GM18517 (cell line): Measurements from ENCODE around the gene PIP4K2B.

Experiments
- ATAC-seq: cut with Tn5 transposase; IDR thresholded peaks from one replicate; pipeline ENCODE4 v1.9.1; 2021; ENCODE audit warnings: mild to moderate bottlenecking, moderate library complexity; ENCODE audit not compliant: unreplicated experiment

The PIP4K2B gene

DNA sequence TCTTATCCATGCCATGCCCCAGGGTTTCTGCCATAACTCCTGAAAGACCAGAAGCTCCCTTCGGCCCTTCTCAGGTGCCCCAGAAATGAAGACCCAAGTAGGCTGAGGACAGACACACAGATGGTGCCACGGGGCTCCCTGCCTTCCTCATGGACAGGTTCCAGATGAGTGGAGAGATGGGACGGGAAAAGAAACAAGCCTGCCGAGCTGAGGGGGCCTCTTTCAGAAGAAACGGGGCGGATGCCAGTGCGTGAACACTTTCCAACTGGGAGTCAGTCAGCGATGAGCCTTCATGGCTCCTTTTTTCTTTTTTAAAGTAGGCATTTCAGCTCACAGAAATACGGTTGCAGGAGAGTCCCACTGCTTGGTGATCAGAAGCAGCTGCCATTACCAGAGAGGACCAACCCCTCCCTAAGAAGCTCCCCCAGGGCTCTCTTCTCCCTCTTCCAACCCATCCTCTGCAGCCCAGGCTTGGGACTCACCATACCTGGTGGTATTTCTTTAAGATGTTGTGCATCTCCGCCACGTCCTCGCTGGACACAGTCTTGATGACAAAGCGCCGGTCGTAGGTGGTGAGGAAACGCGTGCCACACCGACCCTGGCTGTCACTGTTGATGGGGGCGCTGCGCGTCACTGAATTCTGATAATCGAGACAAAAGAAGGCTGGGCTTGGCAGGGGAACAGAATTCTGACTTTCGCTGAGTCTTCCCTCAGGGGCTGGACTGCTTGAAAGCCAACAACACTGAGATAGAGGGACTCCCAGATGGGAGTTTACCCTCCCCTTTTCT is 19.2 kb downstream of the PIP4K2B start:
- ATAC-seq = no peak

DNA sequence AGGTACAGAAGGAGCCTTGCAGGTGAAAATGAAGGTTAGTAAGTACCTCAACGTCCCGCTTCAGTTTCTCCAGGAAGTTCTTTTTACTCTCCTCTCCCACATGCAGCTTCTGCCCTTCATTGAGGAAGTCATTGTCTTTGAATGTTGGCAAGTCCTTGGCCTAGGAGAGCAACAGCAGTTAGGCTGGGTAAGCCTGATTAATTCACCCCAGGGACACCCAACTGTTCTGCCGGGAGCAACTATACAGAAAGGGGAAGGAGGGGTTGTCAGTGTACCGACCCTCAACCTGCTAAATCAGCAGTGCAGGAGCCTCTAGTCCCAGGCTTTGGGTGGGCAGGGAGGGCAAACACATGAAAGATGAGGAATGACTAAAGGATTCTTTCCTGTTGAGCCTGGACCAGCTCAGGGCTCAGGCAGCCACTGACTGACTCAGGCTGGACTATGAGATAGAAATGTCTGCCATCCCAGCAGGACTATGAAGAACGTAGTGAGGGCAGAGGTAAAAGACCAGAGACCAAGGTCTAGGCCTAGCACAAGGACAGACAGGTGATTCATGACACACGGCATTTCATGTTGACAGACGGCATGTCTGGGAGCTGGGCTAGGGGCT is 21.6 kb downstream of the PIP4K2B start:
- ATAC-seq = no peak

DNA sequence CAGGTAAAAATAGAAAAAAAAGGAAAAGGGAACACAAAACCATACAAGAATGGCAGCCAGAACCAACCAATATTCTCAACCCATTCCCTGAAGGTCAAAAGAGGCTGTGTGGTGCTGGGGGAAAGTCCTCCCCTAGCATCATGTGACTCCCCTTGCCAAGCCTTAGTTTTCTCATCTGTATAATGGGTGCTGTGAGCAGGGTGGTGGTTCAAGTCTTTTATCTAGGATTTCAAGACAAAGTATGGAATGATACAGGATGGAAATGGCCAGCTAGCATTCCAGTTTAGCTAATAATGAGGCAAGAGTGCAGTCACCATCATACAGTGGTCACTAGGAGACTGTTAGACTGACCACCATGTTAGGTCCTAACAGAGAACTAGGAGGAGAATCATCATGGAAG is 26.1 kb downstream of the PIP4K2B start:
- ATAC-seq = no peak

DNA sequence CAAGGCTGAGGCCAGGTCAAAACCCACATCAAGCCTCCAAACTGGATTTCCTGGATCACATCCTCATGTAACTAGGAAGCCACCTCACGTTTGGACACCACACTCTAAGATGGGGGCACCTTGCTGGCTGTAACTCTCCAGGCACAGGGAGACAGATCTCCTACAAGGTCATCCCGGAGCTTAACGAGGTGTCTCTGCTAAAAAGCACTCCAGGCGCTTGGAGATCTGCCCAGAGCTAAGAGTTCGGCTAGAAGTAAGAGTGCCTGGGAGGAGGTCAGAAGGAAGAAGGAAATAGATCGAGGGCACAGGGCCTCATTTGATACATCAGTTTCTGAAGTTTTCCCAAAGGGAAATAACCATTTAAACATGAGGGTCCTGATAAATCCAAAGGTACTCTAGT is 30.9 kb downstream of the PIP4K2B start:
- no peak for ATAC-seq

DNA sequence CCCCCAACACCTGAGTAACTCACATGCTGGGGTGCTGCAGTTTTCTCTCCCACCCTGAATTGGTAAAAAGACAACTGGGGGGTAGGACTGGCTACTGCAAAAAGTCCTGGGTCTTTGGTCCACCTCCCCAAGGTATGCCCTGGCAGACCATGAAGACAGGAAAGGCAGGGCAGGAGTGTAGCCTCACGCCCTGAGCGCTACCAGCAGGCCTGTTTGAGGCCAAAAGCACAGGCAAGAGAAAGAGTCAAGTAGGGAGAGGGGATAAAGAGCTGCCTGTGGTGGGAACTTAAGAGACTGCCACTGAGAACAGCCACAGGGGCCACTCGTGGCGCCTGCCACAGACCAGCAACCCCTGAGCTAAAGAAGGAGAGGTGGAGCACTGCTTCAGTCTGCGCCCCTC is 33.0 kb downstream of the PIP4K2B start:
- ATAC-seq = no peak

DNA sequence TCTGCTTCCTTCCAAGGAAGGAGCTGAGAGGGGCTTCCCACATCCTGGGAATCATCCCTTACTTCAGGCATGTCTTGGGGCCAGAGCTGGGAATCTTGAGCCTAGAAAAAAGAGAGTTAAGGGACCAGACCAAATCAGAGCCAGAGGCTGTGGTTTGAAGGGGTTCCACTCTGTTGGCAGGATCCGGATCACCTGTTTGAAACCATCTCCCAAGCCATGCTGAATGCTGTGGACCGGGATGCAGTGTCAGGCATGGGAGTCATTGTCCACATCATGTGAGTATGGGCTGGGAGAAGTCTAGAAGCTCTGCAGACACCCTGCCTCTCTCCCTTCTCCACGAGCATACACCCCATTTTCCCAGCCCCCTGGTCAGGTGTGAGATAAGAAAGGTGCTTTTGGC is 37.1 kb downstream of the PIP4K2B start:
- no peak for ATAC-seq

DNA sequence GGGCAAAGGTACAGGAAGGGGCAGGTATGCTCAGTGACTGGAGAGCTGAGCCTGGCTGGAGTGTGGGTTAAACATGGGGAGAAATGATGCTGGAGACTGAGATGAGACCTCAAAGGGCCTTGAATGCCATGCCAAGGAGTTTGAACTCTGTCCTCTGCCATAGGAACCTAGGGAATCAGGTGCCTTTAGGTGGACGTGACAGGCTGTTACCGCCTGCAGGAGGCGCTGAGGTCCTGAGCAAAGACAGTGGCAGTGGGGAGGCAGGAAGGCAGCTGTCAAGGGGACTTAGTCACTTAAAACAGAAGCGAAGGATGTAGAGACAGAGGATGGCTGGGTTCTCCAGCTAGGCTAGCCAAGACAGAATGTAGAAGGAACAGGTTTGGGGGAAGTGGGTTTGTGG is 37.7 kb downstream of the PIP4K2B start:
- no peak for ATAC-seq

DNA sequence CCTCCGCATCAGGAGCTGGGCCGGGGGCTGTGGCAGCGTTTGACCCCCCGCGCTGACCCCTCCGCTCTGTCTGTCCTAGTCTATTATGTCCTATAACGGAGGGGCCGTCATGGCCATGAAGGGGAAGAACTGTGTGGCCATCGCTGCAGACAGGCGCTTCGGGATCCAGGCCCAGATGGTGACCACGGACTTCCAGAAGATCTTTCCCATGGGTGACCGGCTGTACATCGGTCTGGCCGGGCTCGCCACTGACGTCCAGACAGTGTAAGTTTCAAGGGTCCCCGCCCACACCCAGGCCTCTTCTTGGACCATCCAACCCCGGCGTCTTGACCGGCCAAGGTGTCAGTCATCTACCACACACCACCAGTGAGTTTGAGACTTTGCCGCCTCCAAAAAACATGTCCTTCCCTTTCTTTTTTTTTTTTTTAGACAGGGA is 46.3 kb downstream of the PIP4K2B start:
- no peak for ATAC-seq

DNA sequence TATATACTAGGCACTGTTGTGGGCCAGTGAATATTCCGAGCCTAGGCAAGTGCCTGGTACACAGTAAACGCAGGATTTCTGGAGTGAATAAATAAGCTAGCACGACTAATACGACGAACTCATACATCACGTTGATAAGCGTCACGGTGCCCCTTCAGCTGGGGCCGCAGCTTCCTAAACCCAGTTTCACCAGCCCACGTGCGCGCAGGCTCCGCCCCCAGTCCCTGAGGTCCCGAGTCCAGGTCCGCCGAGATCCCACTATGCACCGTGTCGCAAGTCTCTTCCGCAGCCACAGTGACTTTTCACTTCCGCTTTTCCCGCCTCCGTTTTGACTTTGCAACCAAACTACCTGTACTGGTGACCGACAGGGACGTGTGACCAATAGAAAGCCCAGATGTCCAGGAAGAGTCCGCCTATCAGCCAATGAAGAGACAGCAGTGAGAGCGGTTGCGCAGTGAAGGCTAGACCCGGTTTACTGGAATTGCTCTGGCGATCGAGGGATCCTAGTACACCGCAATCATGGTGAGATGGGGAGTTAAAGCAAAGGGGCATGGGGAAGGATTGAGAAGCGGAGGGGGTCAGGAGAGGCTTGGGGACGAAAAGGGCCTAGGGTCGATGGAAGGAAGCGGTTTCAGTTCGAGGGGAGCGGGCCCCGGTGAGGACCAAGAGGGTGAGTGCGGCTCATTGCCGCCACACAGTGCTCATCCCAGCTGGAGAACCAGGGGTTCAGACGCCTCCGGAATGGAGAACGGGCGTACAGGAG is 46.9 kb downstream of the PIP4K2B start, which contains the start of gene PSMB3:
TSS of gene PSMB3 (plus strand) at position 434 of the 763 bp plus-strand sequence. CDS start at position 520, 86 bp downstream.
- ATAC-seq = peak; percentile 84

DNA sequence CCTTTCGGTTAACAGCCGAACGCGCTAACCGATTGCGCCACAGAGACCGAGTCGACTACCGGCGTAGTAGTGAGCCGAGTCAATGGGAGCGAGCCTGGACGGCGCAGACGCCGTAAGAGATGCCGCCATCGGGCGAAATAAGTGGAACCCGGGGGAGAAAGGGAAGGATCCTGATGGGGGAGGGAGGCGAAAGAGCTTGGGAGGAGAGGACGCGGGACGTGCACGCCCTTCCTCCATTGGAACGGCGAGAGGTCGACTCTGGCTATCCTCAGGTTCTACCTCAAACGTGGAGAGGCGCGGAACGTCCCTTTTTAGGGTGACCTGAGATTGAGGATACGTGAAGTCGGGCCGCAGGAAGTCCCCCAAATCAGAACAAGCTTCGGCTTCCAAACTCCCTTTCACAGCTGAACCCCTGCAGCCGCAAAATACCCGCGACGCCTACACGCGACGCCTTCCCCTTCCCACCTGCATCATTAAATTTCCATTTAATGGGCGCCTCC is 47.5 kb downstream of the PIP4K2B start:
- ATAC-seq = peak; percentile 27

DNA sequence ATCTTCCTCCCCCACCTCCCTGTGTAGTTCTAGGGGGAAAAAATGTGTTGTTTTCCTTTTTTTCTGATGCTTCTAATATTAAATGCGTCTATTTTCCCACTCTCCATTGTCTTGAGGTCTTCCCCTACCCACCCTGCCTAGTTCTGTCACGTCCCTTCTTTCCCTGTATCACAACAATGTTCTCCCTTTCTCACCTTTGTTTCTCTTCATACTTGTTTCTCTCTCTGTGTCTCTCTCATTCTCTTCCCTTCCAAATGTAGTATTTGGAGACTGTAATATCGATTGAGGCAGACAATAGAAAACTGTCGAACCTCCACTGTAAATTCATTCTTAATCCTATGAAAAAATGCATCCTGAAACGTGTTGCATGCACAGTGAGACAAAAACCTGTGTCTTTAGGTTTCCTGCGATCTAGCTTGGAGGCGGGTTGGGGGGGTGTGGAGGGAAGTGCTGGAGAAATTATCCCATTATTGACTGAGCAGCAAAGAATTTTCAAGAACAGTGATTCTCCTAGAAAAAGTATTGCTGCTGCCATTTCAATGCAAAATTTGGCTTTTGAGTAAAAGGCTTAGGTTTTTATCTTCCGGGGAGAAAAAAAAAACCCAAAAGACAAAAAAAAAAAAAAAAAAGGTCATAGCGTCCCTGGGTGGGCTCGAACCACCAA is 48.1 kb downstream of the PIP4K2B start:
- ATAC-seq = no peak

DNA sequence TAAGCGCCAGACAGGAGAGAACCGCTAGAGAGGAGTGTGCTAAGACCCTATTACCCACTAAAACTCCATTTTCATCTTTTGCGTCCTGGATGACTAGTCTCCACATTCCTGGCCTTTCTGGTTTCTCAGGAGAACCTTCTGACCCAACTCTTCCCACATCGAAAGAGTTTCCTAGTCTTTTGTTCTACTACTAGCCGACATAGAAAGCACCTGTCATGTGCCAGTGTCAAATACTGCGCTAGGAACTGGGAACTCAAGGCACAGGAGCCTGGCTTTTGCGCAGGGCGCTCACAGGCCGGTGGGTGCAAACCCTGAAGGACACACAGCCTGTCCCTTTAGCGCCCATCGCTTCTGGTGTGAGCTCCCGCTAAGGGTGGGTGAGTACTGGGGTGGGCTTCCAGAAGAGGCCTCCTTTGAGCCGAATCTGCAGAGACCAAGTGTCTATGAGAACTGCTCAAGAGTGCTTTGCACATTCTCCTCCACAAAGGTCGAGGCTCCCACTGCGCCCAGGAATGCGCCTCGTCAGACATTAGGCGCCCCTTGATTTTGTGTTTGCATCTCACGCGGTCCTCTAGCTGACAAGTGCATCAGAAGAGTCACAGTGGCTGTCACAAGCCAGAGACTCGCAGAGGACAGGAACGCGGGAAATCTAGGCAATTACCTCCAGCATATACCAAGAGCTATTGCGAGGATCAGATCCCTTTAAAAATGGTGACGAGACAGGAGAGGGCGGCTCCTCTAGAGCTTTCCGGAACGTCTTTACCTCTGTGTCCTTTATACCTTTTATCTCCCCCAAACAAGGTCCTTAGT is 48.8 kb downstream of the PIP4K2B start:
- no peak for ATAC-seq

DNA sequence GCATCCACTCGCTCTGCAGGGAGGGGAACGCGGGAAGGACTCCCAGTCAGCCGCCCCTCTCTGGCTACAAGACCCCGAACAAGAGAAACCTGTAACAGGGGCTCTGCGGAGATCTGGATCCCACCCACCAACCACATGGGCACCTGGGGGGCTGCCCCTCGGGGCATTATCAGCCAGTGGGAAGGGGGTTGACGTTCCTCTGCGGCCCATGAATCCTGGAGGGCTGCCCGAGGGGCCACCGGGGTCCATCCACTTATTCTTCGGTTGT is 49.4 kb downstream of the PIP4K2B start:
- no peak for ATAC-seq

DNA sequence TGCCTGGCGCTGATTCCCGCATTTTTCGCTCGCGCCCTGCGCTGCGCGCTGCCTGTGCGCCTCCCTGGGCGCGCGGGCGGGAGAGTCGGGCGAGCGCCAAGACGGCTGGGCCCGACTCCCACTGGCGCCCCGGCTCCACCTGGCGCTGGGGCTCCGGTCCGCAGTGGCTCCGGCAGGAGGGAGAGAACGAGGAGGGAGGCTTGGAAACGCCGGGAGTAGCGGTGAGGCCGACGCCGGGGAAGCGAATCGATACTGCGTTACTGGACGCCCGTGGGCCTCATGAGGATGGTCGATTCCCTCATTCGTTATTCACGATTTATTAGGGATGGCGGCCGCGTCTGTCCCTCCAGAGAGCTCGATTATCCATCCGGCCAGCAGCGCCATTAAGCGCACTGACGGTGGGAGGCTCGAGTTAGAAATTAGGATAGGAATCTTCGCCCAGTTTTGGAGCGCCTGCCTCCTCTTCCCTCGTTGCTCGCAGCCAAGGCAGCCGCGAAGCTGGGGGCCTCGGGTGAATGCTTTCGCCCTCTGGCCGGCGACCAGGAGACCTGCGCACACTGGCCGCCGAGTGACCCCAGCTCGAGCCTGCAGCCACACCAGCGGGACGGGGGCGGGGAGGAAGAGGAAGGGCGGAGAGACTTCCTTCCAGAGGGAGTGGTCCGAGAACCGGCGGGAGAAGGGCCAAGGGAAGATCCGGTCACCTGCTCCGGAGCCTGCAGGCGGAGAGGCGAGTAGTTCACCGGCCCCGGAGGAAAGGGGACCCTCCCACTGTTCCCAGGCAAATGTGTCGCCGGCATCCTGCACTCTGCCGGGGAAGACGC is 49.9 kb downstream of the PIP4K2B start:
- no peak for ATAC-seq

DNA sequence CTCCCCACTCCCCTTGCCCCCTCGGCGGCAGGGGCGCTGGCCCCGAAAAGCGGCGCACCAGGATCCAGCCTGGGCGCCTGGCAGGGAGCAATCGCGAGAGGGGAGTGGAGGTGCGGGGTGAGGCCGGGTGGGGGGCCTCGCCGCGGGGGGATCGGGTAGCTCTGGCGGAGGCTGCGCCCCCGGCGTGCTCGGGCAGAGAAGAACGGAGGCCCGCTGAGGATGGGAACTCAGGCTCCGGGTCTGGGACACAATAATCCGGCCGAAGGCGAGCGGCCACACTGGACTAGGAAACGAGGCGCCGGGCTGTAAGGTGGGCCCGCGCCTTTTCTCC is 50.5 kb downstream of the PIP4K2B start:
- no peak for ATAC-seq

DNA sequence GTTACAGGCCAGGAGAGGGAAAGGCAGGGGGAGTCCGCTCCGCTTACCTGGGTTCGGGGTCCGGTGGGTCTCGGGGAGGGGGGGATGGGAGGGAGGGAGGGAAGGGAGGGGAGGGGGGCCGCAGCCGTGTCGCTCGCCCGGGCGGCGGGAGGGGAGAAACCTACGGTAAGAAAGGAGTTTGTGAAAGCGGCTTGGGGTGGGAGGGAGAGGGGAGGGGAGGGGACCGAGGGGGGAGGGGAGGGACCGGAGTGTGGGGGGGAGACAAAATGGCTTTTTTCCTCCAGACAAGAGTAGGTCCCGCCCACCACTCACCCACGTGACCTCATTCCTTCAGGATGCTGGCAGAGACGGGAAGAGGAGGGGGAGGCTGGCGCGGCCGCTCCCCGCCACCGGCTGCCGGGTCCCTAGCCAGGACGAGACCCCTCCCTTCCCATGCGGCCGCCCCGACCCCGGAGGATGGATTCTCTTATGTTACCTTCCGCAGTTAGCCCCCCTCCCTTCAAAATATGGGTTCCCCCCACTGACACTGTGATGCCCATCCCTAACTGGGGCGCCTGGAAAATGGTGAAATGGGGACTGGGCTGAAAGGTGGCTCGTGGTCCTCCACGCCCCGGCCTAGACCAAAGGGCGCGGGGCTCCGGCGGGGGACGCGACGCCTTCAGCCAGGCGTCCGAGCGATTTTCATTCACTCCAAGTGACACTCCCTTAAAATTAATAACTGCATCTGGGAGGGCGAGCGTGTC is 51.0 kb downstream of the PIP4K2B start, which contains the start of gene PCGF2:
TSS of gene PCGF2 (minus strand) at position 188 of the 743 bp plus-strand sequence. CDS start 7,934 bp downstream, outside the sequence.
- ATAC-seq = no peak

DNA sequence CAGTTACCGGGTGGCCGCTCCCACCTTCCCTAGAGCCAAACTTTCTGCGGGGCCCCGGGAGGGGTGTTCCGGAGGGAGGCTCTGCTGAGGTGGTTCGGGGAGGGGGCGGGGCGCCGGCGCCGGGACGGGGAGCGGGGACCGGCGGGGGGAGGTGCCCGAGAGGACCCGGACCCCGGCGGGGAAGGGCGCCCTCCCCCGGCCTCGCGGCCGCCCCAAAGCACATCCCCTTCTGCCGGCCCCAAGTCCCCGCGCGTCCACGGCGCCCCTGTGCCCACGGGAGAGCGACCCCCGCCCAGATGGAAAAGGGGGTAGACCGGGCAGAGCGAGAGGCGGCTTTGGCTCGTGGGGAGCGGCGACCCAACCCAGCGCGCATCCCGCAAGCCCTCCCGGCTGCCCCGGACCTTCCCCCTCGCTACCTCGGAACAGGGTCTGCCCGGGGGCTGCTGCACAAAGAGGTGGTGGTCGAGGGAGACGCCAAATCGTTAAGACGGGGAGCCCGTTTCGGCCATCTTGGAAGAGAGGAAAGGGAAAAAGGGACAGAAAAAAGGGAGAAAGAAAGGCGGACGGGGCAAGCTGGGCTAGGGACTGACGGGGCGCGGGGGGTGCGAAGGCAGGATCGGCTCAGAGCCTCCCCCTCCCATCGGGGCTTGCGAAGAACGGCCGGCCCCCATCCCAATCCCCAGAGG is 51.8 kb downstream of the PIP4K2B start:
- ATAC-seq = no peak

DNA sequence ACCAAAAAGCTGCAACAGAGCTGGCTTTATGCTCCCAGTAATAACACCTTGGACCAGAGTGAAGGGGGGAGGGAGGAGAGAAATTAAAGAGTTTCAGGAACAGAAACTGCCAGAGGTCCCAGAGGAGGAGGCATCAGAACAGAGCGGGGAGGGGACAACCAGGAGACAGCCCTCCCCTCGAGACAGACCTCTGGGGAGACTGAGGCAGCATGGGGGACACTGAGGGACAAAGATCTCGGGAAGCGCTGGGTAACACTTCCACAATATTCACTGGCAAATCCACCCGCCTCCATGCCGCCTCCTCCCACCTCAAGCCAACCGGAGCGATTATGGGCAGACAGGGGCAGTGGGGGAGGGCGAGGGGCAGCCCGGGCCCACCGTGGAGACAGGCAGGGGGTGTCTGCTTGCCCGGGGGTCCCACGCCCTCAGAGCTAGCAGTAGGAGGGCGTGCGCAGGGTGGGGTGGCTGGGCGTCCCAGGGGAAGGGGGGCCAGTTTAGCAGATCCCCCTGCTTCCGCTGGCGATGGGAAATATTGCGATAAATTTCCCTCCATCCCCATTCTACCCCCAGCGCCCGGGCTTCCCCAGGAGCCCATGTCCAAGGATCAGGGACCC is 52.4 kb downstream of the PIP4K2B start:
- no peak for ATAC-seq
